Ishikawa (cell line): Measurements from ENCODE around the gene CD248.

ENCODE experiments used
- CEBPB ChIP-seq: IDR thresholded peaks from 2 replicates; pipeline ENCODE4 v1.6.1; 2012
- CREB1 ChIP-seq: IDR thresholded peaks from 2 replicates; pipeline ENCODE4 v1.6.1; 2012; ENCODE audit warnings: low read depth
- EGR1 ChIP-seq: IDR thresholded peaks from 2 replicates; pipeline ENCODE4 v1.6.1; 2012
- EP300 ChIP-seq: IDR thresholded peaks from 2 replicates; pipeline ENCODE4 v1.6.1; 2012; ENCODE audit warnings: borderline replicate concordance
- FOXM1 ChIP-seq: IDR thresholded peaks from 2 replicates; pipeline ENCODE4 v1.6.1; 2012; ENCODE audit warnings: low read depth, borderline replicate concordance
- NFIC ChIP-seq: IDR thresholded peaks from 2 replicates; pipeline ENCODE4 v1.6.1; 2012
- RAD21 ChIP-seq: IDR thresholded peaks from 2 replicates; pipeline ENCODE4 v1.6.1; 2012; ENCODE audit warnings: low read depth
- TAF1 ChIP-seq: IDR thresholded peaks from 2 replicates; pipeline ENCODE4 v1.6.1; 2012; ENCODE audit warnings: low read depth, mild to moderate bottlenecking
- TCF12 ChIP-seq: IDR thresholded peaks from 2 replicates; pipeline ENCODE4 v1.6.1; 2012; ENCODE audit warnings: low read depth
- TEAD4 ChIP-seq: IDR thresholded peaks from 2 replicates; pipeline ENCODE4 v1.6.1; 2012
- YY1 ChIP-seq: IDR thresholded peaks from 2 replicates; pipeline ENCODE4 v1.6.1; 2012; ENCODE audit warnings: low read depth
- ZBTB7A ChIP-seq: IDR thresholded peaks from 2 replicates; pipeline ENCODE4 v1.6.1; 2012; ENCODE audit warnings: low read depth
- TF ChIP-seq, protein P1 (sequence below): IDR thresholded peaks from 2 replicates; pipeline ENCODE4 v1.6.1; 2012
- TF ChIP-seq, protein P2 (sequence below): IDR thresholded peaks from 2 replicates; pipeline ENCODE4 v1.6.1; 2012
- TF ChIP-seq, protein P3 (sequence below): IDR thresholded peaks from 2 replicates; pipeline ENCODE4 v1.6.1; 2012; ENCODE audit warnings: low read depth, mild to moderate bottlenecking

Gene CD248

DNA sequence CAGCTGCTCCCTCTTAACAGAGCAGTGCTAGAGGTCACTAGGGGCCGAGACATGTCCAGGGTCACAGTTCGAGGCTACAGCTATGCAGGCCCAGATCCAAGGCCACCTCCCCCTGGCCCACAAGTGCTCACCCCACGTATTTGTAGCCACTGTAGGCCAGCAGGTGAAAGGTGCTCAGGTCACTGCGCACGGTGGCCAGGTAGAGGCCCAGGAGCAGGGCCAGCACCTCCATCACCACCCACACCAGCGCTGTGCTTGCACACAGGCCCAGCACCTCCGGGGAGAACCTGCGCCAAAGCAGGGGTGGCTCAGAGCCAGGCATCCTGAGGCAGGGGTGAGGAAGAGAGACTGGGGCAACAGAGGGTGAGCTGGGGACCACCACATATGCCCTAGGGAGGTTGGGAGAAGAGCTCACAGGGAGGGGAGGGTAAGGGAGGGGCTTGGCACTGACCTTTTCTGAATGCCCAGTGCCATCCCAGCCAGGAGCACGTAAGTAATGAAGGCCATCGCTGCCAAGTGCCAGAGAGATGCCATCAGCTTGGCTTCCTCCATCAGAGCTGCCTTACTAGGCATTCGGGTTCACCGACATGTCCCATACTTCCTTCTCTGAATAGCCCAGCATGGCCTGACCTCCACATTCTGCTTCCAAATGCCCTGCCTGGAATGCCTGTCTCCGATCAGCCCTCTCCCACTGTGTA lies 31.4 kb downstream of the CD248 start:
- TF ChIP-seq FOXM1, result no peak
- TF ChIP-seq TCF12, result no peak
- TF ChIP-seq RAD21, result no peak

DNA sequence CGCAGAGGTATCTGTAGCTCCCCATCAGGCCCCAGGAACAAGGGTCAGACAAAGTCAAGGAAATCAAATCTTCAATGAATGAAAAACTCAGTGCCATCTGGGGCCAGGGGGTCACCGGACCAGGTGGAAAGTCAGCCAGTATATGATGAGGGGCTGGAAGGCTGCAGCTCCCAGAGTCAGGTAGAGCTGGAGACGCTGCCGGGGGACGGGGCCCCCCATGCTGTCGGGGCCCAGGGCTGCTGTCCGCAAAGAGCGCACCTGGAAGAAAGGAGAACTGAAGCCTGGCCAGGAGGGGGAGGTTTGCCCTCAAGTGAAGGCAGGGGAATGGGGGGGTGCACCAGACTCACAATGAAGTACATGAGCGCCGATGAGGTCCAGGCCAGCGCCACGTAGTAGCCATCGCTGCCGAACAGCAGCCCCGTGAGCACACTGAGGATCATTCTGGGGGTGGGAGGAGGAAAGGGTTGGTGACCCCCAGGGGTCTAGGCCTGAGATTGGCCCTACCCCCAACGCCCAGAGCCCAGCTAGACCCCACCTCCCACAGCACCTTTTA lies 32.2 kb downstream of the CD248 start:
- no peak for TF ChIP-seq TCF12

DNA sequence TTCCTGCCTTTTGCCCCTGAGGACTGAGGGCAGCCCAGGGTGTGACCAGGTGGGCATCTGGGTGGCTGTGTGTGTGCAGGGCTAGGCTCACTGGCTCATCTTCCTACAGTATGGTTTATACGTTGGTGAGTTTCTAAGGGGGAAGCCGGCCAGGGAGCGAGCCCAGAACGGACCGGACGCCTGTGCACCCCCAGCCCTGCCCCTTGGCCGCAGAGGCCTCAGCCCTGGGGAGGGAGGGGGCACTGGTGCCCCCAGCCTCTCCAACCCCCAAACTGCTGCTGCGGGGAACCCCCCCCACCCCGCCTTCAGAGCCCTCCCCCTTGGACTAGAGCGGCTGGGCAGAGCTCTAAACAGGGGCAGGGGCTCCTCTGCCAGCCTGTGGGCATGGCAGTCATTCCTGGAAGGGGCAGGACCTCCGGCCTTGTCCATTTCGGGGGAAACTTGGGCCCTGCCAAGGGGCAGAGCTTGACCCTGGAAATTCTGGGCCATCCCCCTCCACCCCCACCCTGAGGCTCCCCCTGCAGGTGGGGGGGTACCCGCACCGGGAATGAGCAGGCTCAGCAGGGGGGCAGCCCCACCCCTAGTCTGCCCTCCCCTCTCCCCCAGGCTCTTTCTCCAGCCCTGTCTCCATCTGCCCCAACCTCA lies 33.3 kb downstream of the CD248 start:
- TF ChIP-seq CEBPB, result no peak
- TF ChIP-seq, protein P1, sequence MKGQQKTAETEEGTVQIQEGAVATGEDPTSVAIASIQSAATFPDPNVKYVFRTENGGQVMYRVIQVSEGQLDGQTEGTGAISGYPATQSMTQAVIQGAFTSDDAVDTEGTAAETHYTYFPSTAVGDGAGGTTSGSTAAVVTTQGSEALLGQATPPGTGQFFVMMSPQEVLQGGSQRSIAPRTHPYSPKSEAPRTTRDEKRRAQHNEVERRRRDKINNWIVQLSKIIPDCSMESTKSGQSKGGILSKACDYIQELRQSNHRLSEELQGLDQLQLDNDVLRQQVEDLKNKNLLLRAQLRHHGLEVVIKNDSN, result no peak
- no peak for TF ChIP-seq TCF12
- TF ChIP-seq, protein P2, sequence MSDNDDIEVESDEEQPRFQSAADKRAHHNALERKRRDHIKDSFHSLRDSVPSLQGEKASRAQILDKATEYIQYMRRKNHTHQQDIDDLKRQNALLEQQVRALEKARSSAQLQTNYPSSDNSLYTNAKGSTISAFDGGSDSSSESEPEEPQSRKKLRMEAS, result no peak
- no peak for TF ChIP-seq YY1
- TF ChIP-seq FOXM1, result no peak
- no peak for TF ChIP-seq CREB1

DNA sequence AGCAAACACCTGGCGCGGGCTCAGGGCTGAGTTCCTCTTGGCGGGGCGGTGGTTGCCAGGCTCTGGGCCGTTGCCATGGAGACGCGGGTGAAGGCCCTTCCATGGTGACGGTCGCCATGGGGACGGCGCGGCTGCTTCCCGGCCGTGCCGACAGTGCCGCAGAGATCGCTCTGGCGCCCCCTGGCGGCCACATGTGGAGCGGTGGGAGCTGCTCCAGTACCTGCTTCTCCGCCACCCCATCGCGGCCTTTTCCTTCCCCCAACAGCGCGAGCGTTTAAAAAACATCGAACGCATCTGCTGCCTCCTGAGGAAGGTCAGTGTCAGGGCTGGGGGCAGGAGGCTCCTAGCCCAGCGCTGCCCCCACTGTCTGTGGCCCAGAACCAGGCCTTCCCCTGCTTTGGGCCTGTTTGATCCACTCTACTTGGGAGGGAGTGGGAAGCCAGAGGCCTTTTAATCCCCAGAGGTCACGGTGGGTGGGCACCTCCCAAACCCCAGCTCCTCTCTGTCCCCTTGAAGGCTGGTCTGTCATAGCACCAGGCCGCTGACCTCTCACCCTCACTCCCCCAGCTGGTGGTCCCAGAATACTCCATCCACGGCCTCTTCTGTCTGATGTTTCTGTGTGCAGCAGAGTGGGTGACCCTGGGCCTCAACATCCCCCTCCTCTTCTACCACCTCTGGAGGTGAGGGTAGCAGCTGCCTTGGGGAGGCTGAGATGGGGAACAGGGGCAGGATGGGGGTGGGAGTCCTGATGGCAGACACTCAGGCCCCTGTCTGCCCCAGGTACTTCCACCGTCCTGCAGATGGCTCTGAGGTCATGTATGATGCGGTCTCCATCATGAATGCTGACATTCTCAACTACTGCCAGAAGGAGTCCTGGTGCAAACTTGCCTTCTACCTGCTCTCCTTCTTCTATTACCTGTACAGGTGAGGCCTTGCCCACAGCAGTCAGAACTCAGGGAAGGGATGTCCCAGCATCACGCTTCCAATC lies 34.1 kb downstream of the CD248 start:
- TF ChIP-seq RAD21 (peak; percentile 70), FOXM1 (peak; percentile 87), YY1 (0 out of 2 replicates have a peak, but pooled peaks have one; percentile 43), EGR1 (peak; percentile 66; the same call in 1 of the 2 replicates), TCF12 (no peak), TAF1 (no peak; the same call in 1 of the 2 replicates), EP300 (no peak)

DNA sequence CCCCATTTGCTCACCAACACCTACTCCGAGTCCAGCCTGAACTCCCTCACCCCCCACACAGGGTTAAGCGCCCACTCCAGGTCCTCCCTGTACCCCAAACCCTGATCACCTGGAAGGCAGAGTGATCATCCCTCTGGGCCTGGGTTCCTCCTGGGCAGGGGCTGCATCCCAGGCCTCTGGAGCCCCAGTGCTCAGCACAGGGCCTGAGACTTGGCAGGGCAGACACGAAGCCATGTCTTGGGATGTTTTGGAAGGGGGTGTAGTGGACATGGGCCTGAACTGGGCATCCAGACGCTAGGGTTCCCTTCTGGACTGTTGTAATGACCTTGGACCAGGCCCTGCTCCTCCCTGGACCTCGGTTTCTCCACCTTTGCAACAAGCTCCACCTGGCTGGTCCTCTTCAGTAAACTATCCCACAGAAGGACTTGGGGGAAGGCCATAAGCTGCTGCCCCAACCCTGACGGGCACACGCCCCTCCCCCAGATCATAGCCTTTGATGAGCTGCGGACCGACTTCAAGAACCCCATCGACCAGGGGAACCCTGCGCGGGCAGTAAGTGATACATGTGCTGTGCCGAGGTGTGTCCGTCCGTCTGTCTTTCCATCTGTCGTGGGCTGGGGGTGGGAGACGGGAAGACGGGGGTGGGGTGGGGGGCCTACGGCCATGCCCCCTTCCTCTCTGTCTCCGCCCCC lies 34.9 kb downstream of the CD248 start:
- TF ChIP-seq FOXM1 (no peak), TEAD4 (no peak), EGR1 (no peak), YY1 (no peak)

DNA sequence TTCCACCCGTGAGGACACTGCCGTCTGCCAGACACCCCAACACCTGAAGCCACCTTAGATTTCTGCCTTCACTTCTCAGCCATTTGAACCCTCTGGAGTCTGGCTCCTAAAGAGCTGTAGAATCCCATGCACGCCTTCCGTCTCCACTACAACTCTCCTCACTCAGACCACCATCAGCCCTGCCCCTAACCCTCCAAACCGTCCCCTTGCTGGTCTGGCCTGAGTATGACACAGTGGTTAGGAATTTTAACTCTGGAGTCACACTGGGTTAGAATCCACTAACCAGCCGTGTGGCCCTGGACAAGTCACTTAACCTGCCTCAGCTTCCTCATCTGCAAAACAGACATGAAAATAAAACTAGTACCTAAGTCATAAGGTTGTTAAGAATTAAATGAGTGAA lies 35.8 kb downstream of the CD248 start:
- TF ChIP-seq TCF12 (no peak), EP300 (no peak), YY1 (no peak), CREB1 (no peak), ZBTB7A (no peak), NFIC (no peak), TEAD4 (no peak), FOXM1 (no peak), CEBPB (no peak)
- TF ChIP-seq, protein P1, result no peak
- TF ChIP-seq, protein P3, sequence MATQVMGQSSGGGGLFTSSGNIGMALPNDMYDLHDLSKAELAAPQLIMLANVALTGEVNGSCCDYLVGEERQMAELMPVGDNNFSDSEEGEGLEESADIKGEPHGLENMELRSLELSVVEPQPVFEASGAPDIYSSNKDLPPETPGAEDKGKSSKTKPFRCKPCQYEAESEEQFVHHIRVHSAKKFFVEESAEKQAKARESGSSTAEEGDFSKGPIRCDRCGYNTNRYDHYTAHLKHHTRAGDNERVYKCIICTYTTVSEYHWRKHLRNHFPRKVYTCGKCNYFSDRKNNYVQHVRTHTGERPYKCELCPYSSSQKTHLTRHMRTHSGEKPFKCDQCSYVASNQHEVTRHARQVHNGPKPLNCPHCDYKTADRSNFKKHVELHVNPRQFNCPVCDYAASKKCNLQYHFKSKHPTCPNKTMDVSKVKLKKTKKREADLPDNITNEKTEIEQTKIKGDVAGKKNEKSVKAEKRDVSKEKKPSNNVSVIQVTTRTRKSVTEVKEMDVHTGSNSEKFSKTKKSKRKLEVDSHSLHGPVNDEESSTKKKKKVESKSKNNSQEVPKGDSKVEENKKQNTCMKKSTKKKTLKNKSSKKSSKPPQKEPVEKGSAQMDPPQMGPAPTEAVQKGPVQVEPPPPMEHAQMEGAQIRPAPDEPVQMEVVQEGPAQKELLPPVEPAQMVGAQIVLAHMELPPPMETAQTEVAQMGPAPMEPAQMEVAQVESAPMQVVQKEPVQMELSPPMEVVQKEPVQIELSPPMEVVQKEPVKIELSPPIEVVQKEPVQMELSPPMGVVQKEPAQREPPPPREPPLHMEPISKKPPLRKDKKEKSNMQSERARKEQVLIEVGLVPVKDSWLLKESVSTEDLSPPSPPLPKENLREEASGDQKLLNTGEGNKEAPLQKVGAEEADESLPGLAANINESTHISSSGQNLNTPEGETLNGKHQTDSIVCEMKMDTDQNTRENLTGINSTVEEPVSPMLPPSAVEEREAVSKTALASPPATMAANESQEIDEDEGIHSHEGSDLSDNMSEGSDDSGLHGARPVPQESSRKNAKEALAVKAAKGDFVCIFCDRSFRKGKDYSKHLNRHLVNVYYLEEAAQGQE, result no peak
- TF ChIP-seq, protein P2, result no peak

DNA sequence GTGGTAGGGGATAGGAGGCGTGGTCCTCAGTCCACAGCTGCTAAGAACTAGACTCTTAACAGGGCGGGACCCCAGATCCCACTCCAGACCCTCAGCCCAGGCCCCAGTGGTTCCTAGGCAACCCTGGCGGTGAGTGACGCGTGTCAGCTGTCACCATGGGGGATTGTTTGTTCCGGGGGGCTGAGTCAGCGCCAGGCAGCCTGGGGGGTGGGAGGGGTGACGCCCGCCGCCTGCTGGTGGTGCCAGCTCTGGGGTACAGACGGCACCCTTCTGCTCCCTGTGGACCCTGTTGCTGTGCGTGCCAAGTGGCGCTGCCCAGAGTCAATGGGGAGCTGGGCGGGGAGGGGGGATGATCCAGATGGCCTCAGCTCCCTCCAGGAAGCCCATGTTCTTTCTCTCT lies 36.4 kb downstream of the CD248 start:
- TF ChIP-seq EP300 (no peak), CREB1 (no peak), NFIC (no peak), TAF1 (no peak), EGR1 (no peak), FOXM1 (no peak), ZBTB7A (no peak)
- TF ChIP-seq, protein P1, result no peak
